WERI-Rb-1 (cell line): ENCODE data around the gene TNFRSF19.

Experiments
- DNase-seq: peaks from one replicate; pipeline ENCODE4 v3.0.0-alpha.2; 2020
- H3K27ac ChIP-seq: fragments of 250-450 bp; sonication (Bioruptor Pico); 2 replicates; pipeline ENCODE4 v1.5.1; 2020; ENCODE audit warnings: mild to moderate bottlenecking, moderate library complexity
- H3K27me3 ChIP-seq: fragments of 250-450 bp; sonication (Bioruptor Pico); 2 replicates; pipeline ENCODE4 v1.5.1; 2021; ENCODE audit warnings: mild to moderate bottlenecking, low read depth, moderate library complexity; ENCODE audit not compliant: insufficient read depth, severe bottlenecking
- H3K36me3 ChIP-seq: fragments of 250-450 bp; sonication (Bioruptor Pico); 2 replicates; pipeline ENCODE4 v1.5.1; 2020; ENCODE audit warnings: mild to moderate bottlenecking, moderate library complexity
- H3K4me3 ChIP-seq: 2 replicates; pipeline ENCODE4 v1.5.1; 2011; ENCODE audit warnings: low read depth, mild to moderate bottlenecking, control low read depth, low read length
- H3K9me3 ChIP-seq: fragments of 250-450 bp; sonication (Bioruptor Pico); 2 replicates; pipeline ENCODE4 v1.5.1; 2021; ENCODE audit warnings: mild to moderate bottlenecking, moderate library complexity; ENCODE audit not compliant: severe bottlenecking
- CTCF ChIP-seq: IDR thresholded peaks from 2 replicates; pipeline ENCODE4 v1.5.1; 2011; ENCODE audit warnings: low read depth, mild to moderate bottlenecking, control low read depth, inconsistent platforms, low read length

The TNFRSF19 gene

GRCh38 chr13:23609874-23610576 lies 39.8 kb downstream of the TNFRSF19 start:
- DNase-seq = no peak
- Histone ChIP-seq H3K4me3 (no peak overlapping the region), H3K27me3 (no peaks in the 10 kb centered on the region), H3K36me3 (no peaks in the 10 kb centered on the region), H3K9me3 (no peaks in the 10 kb centered on the region), H3K27ac (no peak overlapping the region)
- no peak for TF ChIP-seq CTCF

DNA sequence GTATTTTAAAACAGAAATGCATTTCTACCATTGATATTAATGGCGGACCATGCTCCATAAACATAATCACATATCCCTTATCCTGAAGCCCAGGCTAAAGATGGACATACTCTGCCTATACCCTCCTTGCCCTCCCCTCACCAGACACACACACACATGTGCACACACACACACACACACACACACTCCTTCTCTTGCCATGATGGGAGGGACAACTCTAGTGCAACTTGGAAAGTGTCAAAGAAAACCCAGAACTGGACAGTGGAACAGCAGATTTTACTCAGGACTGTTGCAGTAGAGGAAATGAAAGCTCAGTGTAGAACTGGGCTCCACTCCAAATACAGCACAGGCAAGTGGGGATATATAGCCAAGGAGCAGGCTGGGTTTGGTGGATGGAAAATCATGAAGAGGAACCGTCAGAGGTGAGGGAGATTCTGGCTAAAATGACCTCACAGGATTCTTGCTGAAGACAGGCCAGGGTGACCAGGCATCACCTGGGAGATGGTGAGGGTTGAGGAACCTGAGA lies 40.8 kb downstream of the TNFRSF19 start:
- H3K9me3 ChIP-seq = no peaks in the 10 kb centered on the region
- H3K27me3 ChIP-seq = no peaks in the 10 kb centered on the region
- DNase-seq = no peak
- no peak overlapping the region for H3K4me3 ChIP-seq
- no peak for TF ChIP-seq CTCF
- H3K27ac ChIP-seq = no peak overlapping the region
- no peaks in the 10 kb centered on the region for H3K36me3 ChIP-seq

DNA sequence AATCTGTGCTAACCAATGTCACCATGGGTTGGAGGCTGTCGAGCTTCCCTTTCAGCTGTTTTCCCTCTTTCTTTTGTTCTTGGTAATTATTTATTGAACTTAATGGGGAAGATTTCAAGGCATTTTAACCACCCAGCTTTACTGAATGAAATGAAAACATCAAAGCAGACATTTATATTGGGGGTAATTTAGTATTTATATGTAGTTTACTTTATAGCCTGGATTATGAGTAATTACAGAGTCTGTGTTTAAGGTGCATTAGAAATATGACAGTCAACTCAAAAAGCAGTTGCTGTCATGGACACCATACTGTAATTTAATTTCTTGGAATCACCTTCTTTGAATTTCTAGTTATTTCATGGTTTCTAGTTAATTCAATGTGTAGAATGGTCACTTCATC lies 42.0 kb downstream of the TNFRSF19 start:
- TF ChIP-seq CTCF = no peak
- H3K36me3 ChIP-seq = no peaks in the 10 kb centered on the region
- no peak for DNase-seq
- no peak overlapping the region for H3K4me3 ChIP-seq
- H3K9me3 ChIP-seq = no peaks in the 10 kb centered on the region
- H3K27me3 ChIP-seq = no peaks in the 10 kb centered on the region
- H3K27ac ChIP-seq = no peak overlapping the region

- no peak for TF ChIP-seq CTCF
- Histone ChIP-seq H3K4me3 (no peak overlapping the region), H3K27me3 (no peaks in the 10 kb centered on the region), H3K36me3 (no peaks in the 10 kb centered on the region), H3K27ac (no peak overlapping the region), H3K9me3 (no peaks in the 10 kb centered on the region)
- DNase-seq = no peak
Observed at GRCh38 chr13:23612731-23613130, 42.5 kb downstream of the TNFRSF19 start.

DNA sequence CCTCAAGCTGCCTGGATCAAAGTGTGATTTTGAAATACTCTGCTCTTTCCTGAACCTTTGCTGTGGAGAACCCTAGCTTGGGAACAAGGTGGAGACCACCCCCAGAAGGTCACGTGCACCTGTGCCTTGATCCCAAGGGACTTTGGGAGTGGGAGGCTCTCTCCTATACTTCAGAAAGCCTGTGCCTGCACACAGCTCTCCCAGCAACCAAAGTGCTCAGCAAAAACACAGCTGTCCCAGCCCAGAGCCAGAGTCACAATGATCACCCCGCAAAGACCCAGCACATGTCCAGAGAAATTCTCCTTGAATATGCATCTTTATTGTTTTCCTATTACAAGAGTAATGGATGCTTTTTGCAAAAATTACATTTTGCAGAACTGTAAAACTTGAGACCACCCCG lies 43.4 kb downstream of the TNFRSF19 start:
- Histone ChIP-seq H3K27me3 (no peaks in the 10 kb centered on the region), H3K27ac (no peak overlapping the region), H3K4me3 (no peak overlapping the region), H3K36me3 (peaks cover 4% of the 10 kb centered on the region; the same call in 1 of the 2 replicates), H3K9me3 (no peaks in the 10 kb centered on the region)
- TF ChIP-seq CTCF = no peak
- DNase-seq = no peak
